Type B pancreatic cell (in vitro differentiated cells): ENCODE results near the gene CSNK2A1. TPM values are rescaled to one million over a fixed set of nuclear protein-coding genes. Genes with fewer than 3 reads are reported as not detected.

Experiments
- DNase-seq: peaks from one replicate; pipeline ENCODE4 v3.0.0; 2021; ENCODE audit warnings: mixed read lengths; ENCODE audit not compliant: unreplicated experiment; ENCODE audit errors: extremely low spot score
- H3K27ac Mint-ChIP-seq: 2 replicates; pipeline ENCODE4 v1.8.0; 2021; ENCODE audit warnings: mild to moderate bottlenecking, mixed read lengths
- H3K27me3 Mint-ChIP-seq: 2 replicates; pipeline ENCODE4 v1.8.0; 2021; ENCODE audit warnings: mixed read lengths
- H3K36me3 Mint-ChIP-seq: 2 replicates; pipeline ENCODE4 v1.8.0; 2021; ENCODE audit warnings: mixed read lengths
- H3K4me1 Mint-ChIP-seq: one replicate; pipeline ENCODE4 v1.8.0; 2021; ENCODE audit warnings: mixed read lengths; ENCODE audit not compliant: unreplicated experiment
- H3K4me3 Mint-ChIP-seq: 2 replicates; pipeline ENCODE4 v1.8.0; 2021; ENCODE audit warnings: mild to moderate bottlenecking, mixed read lengths
- H3K9me3 Mint-ChIP-seq: 2 replicates; pipeline ENCODE4 v1.8.0; 2021; ENCODE audit warnings: mixed read lengths
- CTCF ChIP-seq: fragments of 200-600 bp; sonication (generic); conservative IDR thresholded peaks from 2 replicates; pipeline ENCODE4 v1.5.0; 2021; ENCODE audit warnings: antibody characterized with exemption, mild to moderate bottlenecking
- total RNA-seq: library from RNA; stranded (reverse); gene quantifications from 2 replicates; pipeline ENCODE4 v1.2.1, GENCODE V29; 2021; ENCODE audit warnings: low replicate concordance

Gene CSNK2A1
- total RNA-seq, 1 donor from 2014 or later, result 151 TPM

- H3K36me3 Mint-ChIP-seq, result peaks cover 24% of the 10 kb centered on the region
- TF ChIP-seq CTCF, result no peak
- H3K27me3 Mint-ChIP-seq, result peaks cover 13% of the 10 kb centered on the region
- peak overlapping the region; percentile 89 for H3K4me3 Mint-ChIP-seq
- H3K4me1 Mint-ChIP-seq, result peaks cover 21% of the 10 kb centered on the region
- H3K27ac Mint-ChIP-seq, result peak overlapping the region; percentile 99
- peaks cover 4% of the 10 kb centered on the region for H3K9me3 Mint-ChIP-seq
- no peak for DNase-seq
Observed at GRCh38 chr20:544153-544725, 649 bp upstream of the CSNK2A1 start.

- Mint-ChIP-seq H3K27me3 (peaks cover 13% of the 10 kb centered on the region), H3K4me1 (peaks cover 27% of the 10 kb centered on the region), H3K36me3 (peaks cover 31% of the 10 kb centered on the region), H3K27ac (peak overlapping the region; percentile 53), H3K4me3 (peak overlapping the region; percentile 89), H3K9me3 (peaks cover 4% of the 10 kb centered on the region)
- DNase-seq, result no peak
- no peak for TF ChIP-seq CTCF
Observed at GRCh38 chr20:542777-543368, 717 bp downstream of the CSNK2A1 start.

DNA sequence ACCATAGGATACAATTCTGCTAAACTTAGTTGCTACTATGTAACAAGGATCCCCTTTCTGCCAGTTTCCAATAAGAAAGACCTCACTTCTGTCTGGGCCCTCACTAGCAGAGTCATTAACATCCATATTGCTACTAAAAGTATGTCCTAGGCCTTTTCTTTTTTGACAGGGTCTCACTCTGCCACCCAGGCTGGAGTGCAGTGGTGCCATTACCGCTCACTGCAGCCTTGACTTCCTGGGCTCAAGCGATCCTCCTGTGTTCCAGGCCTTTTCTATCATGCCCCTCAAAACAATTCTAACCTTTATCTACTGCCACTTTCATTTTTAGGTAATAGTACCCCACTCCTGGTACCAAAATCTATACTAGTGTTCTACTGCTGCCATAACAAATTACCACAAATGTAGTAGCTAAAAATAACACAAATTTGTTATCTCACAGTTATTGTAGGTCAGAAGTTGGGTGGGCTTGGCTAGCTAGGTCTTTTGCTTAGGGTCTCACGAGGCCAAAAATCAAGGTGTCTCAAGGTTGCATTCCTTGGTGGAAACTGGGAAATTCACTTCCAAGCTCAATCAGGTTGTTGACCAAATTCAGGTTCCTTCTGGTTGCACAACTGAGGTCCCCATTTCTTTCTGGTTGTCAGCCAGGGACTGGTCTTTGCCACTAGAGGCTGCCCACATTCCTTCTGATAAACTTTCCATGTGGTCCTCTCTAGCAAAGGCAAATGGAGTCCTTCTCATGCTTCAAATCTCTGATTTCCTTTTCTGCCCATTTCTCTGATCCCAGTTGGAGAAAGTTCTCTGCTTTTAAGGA lies 3.0 kb downstream of the CSNK2A1 start:
- H3K27ac Mint-ChIP-seq, result no peak overlapping the region
- DNase-seq, result no peak
- H3K27me3 Mint-ChIP-seq, result peaks cover 3% of the 10 kb centered on the region
- peaks cover 47% of the 10 kb centered on the region for H3K4me1 Mint-ChIP-seq
- peaks cover 4% of the 10 kb centered on the region for H3K9me3 Mint-ChIP-seq
- peaks cover 38% of the 10 kb centered on the region for H3K36me3 Mint-ChIP-seq
- no peak for TF ChIP-seq CTCF
- no peak overlapping the region for H3K4me3 Mint-ChIP-seq

DNA sequence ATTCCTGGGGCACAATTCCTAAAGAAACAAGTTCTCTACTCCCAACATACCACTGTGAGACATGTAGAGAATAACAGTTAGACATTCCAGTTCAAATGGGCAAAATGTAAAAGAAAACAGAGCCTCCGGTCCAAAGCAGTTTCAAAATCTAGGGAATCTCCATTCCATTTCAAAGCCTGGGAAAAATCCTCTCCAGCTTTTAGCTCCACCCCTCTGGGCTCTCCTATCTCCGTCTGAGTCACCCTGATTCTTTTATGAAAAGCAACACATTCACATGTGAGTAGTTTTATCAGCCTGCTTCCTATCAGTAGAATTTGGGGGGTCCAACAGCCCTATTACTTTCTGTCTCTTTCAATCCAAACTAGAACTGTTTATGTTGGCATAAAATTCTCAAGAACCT lies 3.7 kb downstream of the CSNK2A1 start:
- H3K4me1 Mint-ChIP-seq, result peaks cover 48% of the 10 kb centered on the region
- H3K27me3 Mint-ChIP-seq, result no peaks in the 10 kb centered on the region
- peak overlapping the region; percentile 24 for H3K4me3 Mint-ChIP-seq
- peaks cover 4% of the 10 kb centered on the region for H3K9me3 Mint-ChIP-seq
- H3K36me3 Mint-ChIP-seq, result peaks cover 39% of the 10 kb centered on the region
- no peak for DNase-seq
- no peak for TF ChIP-seq CTCF
- peak overlapping the region; percentile 33 for H3K27ac Mint-ChIP-seq

GRCh38 chr20:539191-539590 lies 4.4 kb downstream of the CSNK2A1 start:
- Mint-ChIP-seq H3K36me3 (peaks cover 39% of the 10 kb centered on the region), H3K4me1 (peaks cover 46% of the 10 kb centered on the region), H3K27ac (no peak overlapping the region), H3K4me3 (no peak overlapping the region), H3K27me3 (no peaks in the 10 kb centered on the region), H3K9me3 (peaks cover 4% of the 10 kb centered on the region)
- TF ChIP-seq CTCF, result no peak
- DNase-seq, result no peak
